ENCODE measurements around the gene SIAH3. TPM values are rescaled to one million over a fixed set of nuclear protein-coding genes. Genes with fewer than 3 reads are reported as not detected.

Gene SIAH3
- total and polyA plus RNA-seq, 10 of the 15 experiments (the other 5 are each of a cell fraction or from before 2014, with no cell fraction given) = not detected

DNA sequence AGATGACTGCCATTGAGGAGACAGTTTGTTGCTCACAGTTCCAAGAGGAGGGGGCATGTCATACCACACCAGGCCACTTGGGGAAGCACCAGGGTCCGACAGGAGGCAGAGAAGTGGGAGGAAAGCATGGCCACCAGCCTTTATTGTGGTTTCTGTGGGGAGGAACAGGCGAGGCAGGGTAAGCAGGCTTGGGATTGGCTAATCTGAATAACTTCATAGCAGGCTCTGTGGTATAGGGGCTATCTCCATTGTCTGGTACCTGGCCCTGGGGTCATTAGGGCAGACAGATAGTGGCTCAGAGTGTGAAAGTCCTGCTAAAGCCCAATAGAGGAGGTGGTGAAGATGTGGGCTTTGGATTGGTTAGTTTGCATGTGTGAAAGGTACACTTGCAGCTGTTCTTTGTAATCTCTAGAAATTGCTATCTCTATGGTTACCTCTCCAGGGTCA is 114.0 kb downstream of the SIAH3 start (continued):
- TF ChIP-seq, protein P1, sequence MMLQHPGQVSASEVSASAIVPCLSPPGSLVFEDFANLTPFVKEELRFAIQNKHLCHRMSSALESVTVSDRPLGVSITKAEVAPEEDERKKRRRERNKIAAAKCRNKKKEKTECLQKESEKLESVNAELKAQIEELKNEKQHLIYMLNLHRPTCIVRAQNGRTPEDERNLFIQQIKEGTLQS (IDR thresholded peaks at IDR 0.05; ENCODE audit: borderline replicate concordance, extremely low read depth, low read depth, low read length) = no peak
- no peak for TF ChIP-seq ZSCAN29 (IDR thresholded peaks at IDR 0.05)
- TF ChIP-seq, protein P2, sequence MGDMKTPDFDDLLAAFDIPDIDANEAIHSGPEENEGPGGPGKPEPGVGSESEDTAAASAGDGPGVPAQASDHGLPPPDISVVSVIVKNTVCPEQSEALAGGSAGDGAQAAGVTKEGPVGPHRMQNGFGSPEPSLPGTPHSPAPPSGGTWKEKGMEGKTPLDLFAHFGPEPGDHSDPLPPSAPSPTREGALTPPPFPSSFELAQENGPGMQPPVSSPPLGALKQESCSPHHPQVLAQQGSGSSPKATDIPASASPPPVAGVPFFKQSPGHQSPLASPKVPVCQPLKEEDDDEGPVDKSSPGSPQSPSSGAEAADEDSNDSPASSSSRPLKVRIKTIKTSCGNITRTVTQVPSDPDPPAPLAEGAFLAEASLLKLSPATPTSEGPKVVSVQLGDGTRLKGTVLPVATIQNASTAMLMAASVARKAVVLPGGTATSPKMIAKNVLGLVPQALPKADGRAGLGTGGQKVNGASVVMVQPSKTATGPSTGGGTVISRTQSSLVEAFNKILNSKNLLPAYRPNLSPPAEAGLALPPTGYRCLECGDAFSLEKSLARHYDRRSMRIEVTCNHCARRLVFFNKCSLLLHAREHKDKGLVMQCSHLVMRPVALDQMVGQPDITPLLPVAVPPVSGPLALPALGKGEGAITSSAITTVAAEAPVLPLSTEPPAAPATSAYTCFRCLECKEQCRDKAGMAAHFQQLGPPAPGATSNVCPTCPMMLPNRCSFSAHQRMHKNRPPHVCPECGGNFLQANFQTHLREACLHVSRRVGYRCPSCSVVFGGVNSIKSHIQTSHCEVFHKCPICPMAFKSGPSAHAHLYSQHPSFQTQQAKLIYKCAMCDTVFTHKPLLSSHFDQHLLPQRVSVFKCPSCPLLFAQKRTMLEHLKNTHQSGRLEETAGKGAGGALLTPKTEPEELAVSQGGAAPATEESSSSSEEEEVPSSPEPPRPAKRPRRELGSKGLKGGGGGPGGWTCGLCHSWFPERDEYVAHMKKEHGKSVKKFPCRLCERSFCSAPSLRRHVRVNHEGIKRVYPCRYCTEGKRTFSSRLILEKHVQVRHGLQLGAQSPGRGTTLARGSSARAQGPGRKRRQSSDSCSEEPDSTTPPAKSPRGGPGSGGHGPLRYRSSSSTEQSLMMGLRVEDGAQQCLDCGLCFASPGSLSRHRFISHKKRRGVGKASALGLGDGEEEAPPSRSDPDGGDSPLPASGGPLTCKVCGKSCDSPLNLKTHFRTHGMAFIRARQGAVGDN (IDR thresholded peaks at IDR 0.05) = no peak
- no peak for TF ChIP-seq SUZ12 (IDR thresholded peaks at IDR 0.05; ENCODE audit: unreplicated experiment)
- TF ChIP-seq BACH1 (IDR thresholded peaks at IDR 0.05; ENCODE audit: borderline replicate concordance) = no peak
- no peak for TF ChIP-seq PAX8 (IDR thresholded peaks at IDR 0.05)
- TF ChIP-seq NFXL1 (IDR thresholded peaks at IDR 0.05; ENCODE audit: borderline replicate concordance) = no peak
- 0 out of 2 replicates have a peak, but pooled peaks have one; percentile 10 for TF ChIP-seq TCF12 (IDR thresholded peaks at IDR 0.05; ENCODE audit: low read depth, low read length)
- no peak for TF ChIP-seq EED (IDR thresholded peaks at IDR 0.05; ENCODE audit: low read depth)
- TF ChIP-seq ESRRA (IDR thresholded peaks at IDR 0.05; ENCODE audit: low read length) = no peak
- no peak for TF ChIP-seq FOXM1 (IDR thresholded peaks at IDR 0.05; ENCODE audit: low read depth, low read length)
- TF ChIP-seq RAD51 (IDR thresholded peaks at IDR 0.05) = no peak
- TF ChIP-seq NR2F1 (conservative IDR thresholded peaks at IDR 0.05) = peak; percentile 85
- TF ChIP-seq ZZZ3 (IDR thresholded peaks at IDR 0.05; ENCODE audit: control insufficient read depth, insufficient read length, low read depth) = no peak
- no peak for TF ChIP-seq PML (IDR thresholded peaks at IDR 0.05; ENCODE audit: low read length)
- TF ChIP-seq EP300 (IDR thresholded peaks at IDR 0.05; ENCODE audit: borderline replicate concordance in 1 of 2, control insufficient read depth in 1 of 2, low read depth in 2 of 2, low read length in 2 of 2) = 0 out of 4 replicates have a peak, but pooled peaks of 1 of the 2 experiments have one; percentile 22
- peak; percentile 93 for TF ChIP-seq RUNX3 (IDR thresholded peaks at IDR 0.05; ENCODE audit: low read length)
- TF ChIP-seq RAD21 (IDR thresholded peaks at IDR 0.05; ENCODE audit: insufficient read depth, low read depth, low read length) = no peak
- TF ChIP-seq, protein P3, sequence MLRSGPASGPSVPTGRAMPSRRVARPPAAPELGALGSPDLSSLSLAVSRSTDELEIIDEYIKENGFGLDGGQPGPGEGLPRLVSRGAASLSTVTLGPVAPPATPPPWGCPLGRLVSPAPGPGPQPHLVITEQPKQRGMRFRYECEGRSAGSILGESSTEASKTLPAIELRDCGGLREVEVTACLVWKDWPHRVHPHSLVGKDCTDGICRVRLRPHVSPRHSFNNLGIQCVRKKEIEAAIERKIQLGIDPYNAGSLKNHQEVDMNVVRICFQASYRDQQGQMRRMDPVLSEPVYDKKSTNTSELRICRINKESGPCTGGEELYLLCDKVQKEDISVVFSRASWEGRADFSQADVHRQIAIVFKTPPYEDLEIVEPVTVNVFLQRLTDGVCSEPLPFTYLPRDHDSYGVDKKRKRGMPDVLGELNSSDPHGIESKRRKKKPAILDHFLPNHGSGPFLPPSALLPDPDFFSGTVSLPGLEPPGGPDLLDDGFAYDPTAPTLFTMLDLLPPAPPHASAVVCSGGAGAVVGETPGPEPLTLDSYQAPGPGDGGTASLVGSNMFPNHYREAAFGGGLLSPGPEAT (IDR thresholded peaks at IDR 0.05; ENCODE audit: low read depth) = no peak
- TF ChIP-seq POLR2AphosphoS5 (IDR thresholded peaks at IDR 0.05; ENCODE audit: low read length) = no peak
- TF ChIP-seq MYB (IDR thresholded peaks at IDR 0.05; ENCODE audit: borderline replicate concordance, low read depth, low read length) = no peak
- TF ChIP-seq POLR2A (IDR thresholded peaks at IDR 0.05; ENCODE audit: low read depth, low read length) = no peak
- TF ChIP-seq LARP7 (IDR thresholded peaks at IDR 0.05) = no peak
- no peak for TF ChIP-seq NFIC (IDR thresholded peaks at IDR 0.05; ENCODE audit: low read depth, low read length)
- TF ChIP-seq IKZF1 (conservative IDR thresholded peaks at IDR 0.05) = 0 out of 2 replicates have a peak, but pooled peaks have one; percentile 20
- TF ChIP-seq JUND (IDR thresholded peaks at IDR 0.05; ENCODE audit: low read depth, low read length) = no peak
- no peak for TF ChIP-seq GATAD2B (conservative IDR thresholded peaks at IDR 0.05; ENCODE audit: low read depth)

All from GM12878 (cell line).